SK-N-SH treated with all-trans-retinoic acid at 6 μM for 48 hours (cell line): ENCODE data around the gene ISYNA1.
A peak's percentile ranks its signal among the peaks of the same experiment; 100 is the strongest.
"Not testable (repeated sequence)": the region's sequence is repeated elsewhere in the genome, so short reads cannot be mapped to it uniquely, and the experiment has no call there.

ENCODE experiments used
- ATAC-seq: fragments of 200-7000 bp; cut with Tn5 transposase; 3 replicates; pipeline ENCODE4 v1.9.1; 2020; ENCODE audit warnings: mild to moderate bottlenecking, moderate library complexity
- BACH2 ChIP-seq: fragments of 250-450 bp; sonication (Bioruptor Pico); IDR thresholded peaks from 2 replicates; pipeline ENCODE4 v1.9.0; 2021; ENCODE audit warnings: mild to moderate bottlenecking, borderline replicate concordance
- CREB5 ChIP-seq: fragments of 250-450 bp; sonication (Bioruptor Pico); IDR thresholded peaks from 2 replicates; pipeline ENCODE4 v1.5.1; 2020; ENCODE audit warnings: low read depth, mild to moderate bottlenecking, moderate library complexity
- CSDC2 ChIP-seq: fragments of 250-450 bp; sonication (Bioruptor Pico); IDR thresholded peaks from 2 replicates; pipeline ENCODE4 v1.5.0; 2020; ENCODE audit warnings: mild to moderate bottlenecking, moderate library complexity
- ESRRG ChIP-seq: fragments of 250-450 bp; sonication (Bioruptor Pico); IDR thresholded peaks from 2 replicates; pipeline ENCODE4 v1.6.1; 2021; ENCODE audit warnings: mild to moderate bottlenecking
- ISL1 ChIP-seq: fragments of 250-450 bp; sonication (Bioruptor Pico); IDR thresholded peaks from 2 replicates; pipeline ENCODE4 v2.1.2; 2022; ENCODE audit warnings: mild to moderate bottlenecking, moderate library complexity
- OSR1 ChIP-seq: fragments of 250-450 bp; sonication (Bioruptor Pico); IDR thresholded peaks from 2 replicates; pipeline ENCODE4 v1.8.0; 2022; ENCODE audit warnings: moderate library complexity, mild to moderate bottlenecking, inconsistent platforms
- PATZ1 ChIP-seq: fragments of 250-450 bp; sonication (Bioruptor Pico); IDR thresholded peaks from 2 replicates; pipeline ENCODE4 v1.8.0; 2020; ENCODE audit warnings: mild to moderate bottlenecking, moderate library complexity, borderline replicate concordance
- PPARA ChIP-seq: fragments of 250-450 bp; sonication (Bioruptor Pico); IDR thresholded peaks from 2 replicates; pipeline ENCODE4 v1.5.0; 2020; ENCODE audit warnings: mild to moderate bottlenecking, borderline replicate concordance
- RARB ChIP-seq: fragments of 250-450 bp; sonication (Bioruptor Pico); IDR thresholded peaks from 2 replicates; pipeline ENCODE4 v1.8.0; 2021; ENCODE audit warnings: mild to moderate bottlenecking, moderate library complexity
- SNAI2 ChIP-seq: fragments of 250-450 bp; sonication (Bioruptor Pico); IDR thresholded peaks from 2 replicates; pipeline ENCODE4 v1.5.0; 2020; ENCODE audit warnings: mild to moderate bottlenecking, moderate library complexity
- TCF4 ChIP-seq: fragments of 250-450 bp; sonication (Bioruptor Pico); IDR thresholded peaks from 2 replicates; pipeline ENCODE4 v1.8.0; 2021; ENCODE audit warnings: mild to moderate bottlenecking, moderate library complexity, borderline replicate concordance
- ZC3H10 ChIP-seq: fragments of 250-450 bp; sonication (Bioruptor Pico); IDR thresholded peaks from 2 replicates; pipeline ENCODE4 v1.5.1; 2021; ENCODE audit warnings: mild to moderate bottlenecking, moderate library complexity
- ZFP3 ChIP-seq: fragments of 250-450 bp; sonication (Bioruptor Pico); IDR thresholded peaks from 2 replicates; pipeline ENCODE4 v1.5.0; 2020; ENCODE audit warnings: mild to moderate bottlenecking, moderate library complexity
- ZFP30 ChIP-seq: fragments of 450-650 bp; formaldehyde crosslinking; IDR thresholded peaks from 2 replicates; pipeline ENCODE4 v1.5.0; 2022; ENCODE audit warnings: mild to moderate bottlenecking, moderate library complexity
- ZNF565 ChIP-seq: fragments of 450-650 bp; formaldehyde crosslinking; conservative IDR thresholded peaks from 2 replicates; pipeline ENCODE4 v1.5.0; 2020; ENCODE audit warnings: low read depth, mild to moderate bottlenecking, moderate library complexity
- ZNF70 ChIP-seq: fragments of 450-650 bp; formaldehyde crosslinking; IDR thresholded peaks from 2 replicates; pipeline ENCODE4 v1.5.0; 2020; ENCODE audit warnings: mild to moderate bottlenecking, moderate library complexity
- ZNF8 ChIP-seq: fragments of 450-650 bp; formaldehyde crosslinking; IDR thresholded peaks from 2 replicates; pipeline ENCODE4 v1.5.0; 2020; ENCODE audit warnings: mild to moderate bottlenecking, moderate library complexity
- TF ChIP-seq, protein P1 (sequence below): fragments of 250-450 bp; sonication (Bioruptor Pico); IDR thresholded peaks from 2 replicates; pipeline ENCODE4 v1.5.1; 2021; ENCODE audit warnings: mild to moderate bottlenecking, moderate library complexity
- TF ChIP-seq, protein P2 (sequence below): fragments of 250-450 bp; sonication (Bioruptor Pico); IDR thresholded peaks from 2 replicates; pipeline ENCODE4 v1.5.0; 2020; ENCODE audit warnings: mild to moderate bottlenecking, moderate library complexity

Gene ISYNA1

GRCh38 chr19:18408053-18408476, 29.9 kb downstream of the ISYNA1 start:
- ATAC-seq, result peak; percentile 35; the same call in 2 of the 3 replicates
- TF ChIP-seq OSR1 (no peak), PATZ1 (no peak), TCF4 (CRISPR knock-in tag) (no peak), CREB5 (CRISPR knock-in tag) (no peak), ZC3H10 (CRISPR knock-in tag) (no peak), ZFP3 (CRISPR knock-in tag) (no peak), CSDC2 (no peak), SNAI2 (no peak), BACH2 (CRISPR knock-in tag) (no peak), ISL1 (no peak), ESRRG (CRISPR knock-in tag) (no peak), ZFP30 (CRISPR knock-in tag) (no peak), ZNF565 (CRISPR knock-in tag) (no peak), RARB (no peak), ZNF70 (CRISPR knock-in tag) (no peak)

DNA sequence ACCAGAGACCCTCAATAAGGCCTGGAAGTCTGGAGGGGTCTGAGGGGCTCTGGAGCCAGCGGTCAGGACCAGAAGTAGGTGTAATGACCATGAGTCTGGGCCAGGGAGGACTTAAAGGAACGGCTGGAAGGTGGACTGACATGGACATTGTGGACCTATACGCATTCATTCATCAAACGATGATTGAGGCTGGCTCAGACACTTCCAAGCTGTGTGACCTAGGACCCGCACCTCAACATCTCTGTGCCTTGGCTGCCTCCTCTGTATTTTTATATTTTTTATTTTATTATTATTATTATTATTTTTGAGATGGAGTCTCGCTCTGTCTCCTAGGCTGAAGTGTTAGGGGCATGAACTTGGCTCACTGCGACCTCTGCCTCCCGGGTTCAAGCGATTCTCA, 31.2 kb downstream of the ISYNA1 start:
- no peak for ATAC-seq
- TF ChIP-seq RARB (no peak), BACH2 (CRISPR knock-in tag) (no peak), CREB5 (CRISPR knock-in tag) (no peak), ZNF565 (CRISPR knock-in tag) (no peak)

DNA sequence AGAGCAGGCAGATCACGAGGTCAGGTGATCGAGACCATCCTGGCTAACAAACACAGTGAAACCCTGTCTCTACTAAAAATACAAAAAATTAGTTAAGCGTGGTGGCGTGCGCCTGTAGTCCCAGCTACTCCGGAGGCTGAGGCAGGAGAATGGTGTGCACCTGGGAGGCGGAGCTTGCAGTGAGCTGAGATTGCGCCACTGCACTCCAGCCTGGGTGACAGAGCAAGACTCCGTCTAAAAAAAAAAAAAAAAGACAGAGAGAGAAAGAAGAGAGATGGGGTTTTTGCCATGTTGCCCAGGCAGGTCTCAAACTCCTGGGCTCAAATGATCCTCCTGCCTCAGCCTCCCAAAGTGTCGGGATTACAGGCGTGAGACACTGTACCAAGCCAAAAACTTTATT, 32.2 kb downstream of the ISYNA1 start:
- not testable (repeated sequence) for ATAC-seq

- not testable (repeated sequence) for ATAC-seq
These were observed 35.3 kb downstream of the ISYNA1 start for GRCh38 chr19:18402455-18403248.

GRCh38 chr19:18401580-18402112, 36.3 kb downstream of the ISYNA1 start:
- TF ChIP-seq ZNF8, result no peak
- no peak for TF ChIP-seq CREB5 (CRISPR knock-in tag)
- TF ChIP-seq ZFP30 (CRISPR knock-in tag), result no peak
- TF ChIP-seq CSDC2, result no peak
- no peak for TF ChIP-seq RARB
- TF ChIP-seq ISL1, result no peak
- no peak for TF ChIP-seq TCF4 (CRISPR knock-in tag)
- TF ChIP-seq, protein P1, sequence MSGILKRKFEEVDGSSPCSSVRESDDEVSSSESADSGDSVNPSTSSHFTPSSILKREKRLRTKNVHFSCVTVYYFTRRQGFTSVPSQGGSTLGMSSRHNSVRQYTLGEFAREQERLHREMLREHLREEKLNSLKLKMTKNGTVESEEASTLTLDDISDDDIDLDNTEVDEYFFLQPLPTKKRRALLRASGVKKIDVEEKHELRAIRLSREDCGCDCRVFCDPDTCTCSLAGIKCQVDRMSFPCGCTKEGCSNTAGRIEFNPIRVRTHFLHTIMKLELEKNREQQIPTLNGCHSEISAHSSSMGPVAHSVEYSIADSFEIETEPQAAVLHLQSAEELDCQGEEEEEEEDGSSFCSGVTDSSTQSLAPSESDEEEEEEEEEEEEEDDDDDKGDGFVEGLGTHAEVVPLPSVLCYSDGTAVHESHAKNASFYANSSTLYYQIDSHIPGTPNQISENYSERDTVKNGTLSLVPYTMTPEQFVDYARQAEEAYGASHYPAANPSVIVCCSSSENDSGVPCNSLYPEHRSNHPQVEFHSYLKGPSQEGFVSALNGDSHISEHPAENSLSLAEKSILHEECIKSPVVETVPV, result no peak
- TF ChIP-seq, protein P2, sequence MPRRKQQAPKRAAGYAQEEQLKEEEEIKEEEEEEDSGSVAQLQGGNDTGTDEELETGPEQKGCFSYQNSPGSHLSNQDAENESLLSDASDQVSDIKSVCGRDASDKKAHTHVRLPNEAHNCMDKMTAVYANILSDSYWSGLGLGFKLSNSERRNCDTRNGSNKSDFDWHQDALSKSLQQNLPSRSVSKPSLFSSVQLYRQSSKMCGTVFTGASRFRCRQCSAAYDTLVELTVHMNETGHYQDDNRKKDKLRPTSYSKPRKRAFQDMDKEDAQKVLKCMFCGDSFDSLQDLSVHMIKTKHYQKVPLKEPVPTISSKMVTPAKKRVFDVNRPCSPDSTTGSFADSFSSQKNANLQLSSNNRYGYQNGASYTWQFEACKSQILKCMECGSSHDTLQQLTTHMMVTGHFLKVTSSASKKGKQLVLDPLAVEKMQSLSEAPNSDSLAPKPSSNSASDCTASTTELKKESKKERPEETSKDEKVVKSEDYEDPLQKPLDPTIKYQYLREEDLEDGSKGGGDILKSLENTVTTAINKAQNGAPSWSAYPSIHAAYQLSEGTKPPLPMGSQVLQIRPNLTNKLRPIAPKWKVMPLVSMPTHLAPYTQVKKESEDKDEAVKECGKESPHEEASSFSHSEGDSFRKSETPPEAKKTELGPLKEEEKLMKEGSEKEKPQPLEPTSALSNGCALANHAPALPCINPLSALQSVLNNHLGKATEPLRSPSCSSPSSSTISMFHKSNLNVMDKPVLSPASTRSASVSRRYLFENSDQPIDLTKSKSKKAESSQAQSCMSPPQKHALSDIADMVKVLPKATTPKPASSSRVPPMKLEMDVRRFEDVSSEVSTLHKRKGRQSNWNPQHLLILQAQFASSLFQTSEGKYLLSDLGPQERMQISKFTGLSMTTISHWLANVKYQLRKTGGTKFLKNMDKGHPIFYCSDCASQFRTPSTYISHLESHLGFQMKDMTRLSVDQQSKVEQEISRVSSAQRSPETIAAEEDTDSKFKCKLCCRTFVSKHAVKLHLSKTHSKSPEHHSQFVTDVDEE (CRISPR knock-in tag), result no peak
- TF ChIP-seq PPARA (CRISPR knock-in tag), result no peak
- TF ChIP-seq, all 23 proteins: peak for 0
- peak; percentile 83 for ATAC-seq
